HCT116 (cell line): ENCODE results near the gene ZCCHC13.

Experiments used
- CEBPB ChIP-seq: IDR thresholded peaks from 2 replicates; pipeline ENCODE4 v1.6.1; 2012; ENCODE audit warnings: low read depth
- EZH2 ChIP-seq: fragments of 200-600 bp; sonication (generic); IDR thresholded peaks from 2 replicates; pipeline ENCODE4 v1.6.1; 2017; ENCODE audit warnings: antibody characterized with exemption, mixed run types

DNA sequence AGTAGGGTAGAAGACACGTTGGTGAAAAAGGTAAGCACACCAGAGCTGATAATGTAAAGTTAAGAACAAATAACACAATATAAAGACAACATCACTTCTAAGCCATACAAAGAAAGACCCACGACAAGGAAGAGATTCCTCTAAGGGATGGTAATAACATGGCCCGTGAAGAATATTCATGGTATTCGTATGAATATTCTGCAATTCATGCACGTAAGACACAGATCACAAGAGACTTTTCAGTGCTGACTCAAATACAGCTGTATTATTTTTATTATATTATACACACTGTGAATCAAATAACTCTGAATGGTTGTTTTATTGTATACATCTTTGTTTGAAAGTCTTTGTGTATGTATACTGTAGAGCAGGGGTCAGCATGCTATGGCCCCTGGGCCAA, 29.5 kb upstream of the ZCCHC13 start:
- TF ChIP-seq EZH2 = no peak
- TF ChIP-seq CEBPB = no peak
